B cell (primary cell): ENCODE data around the gene IZUMO1.

Experiments
- CTCF ChIP-seq: fragments of 200-600 bp; IDR thresholded peaks from one replicate; pipeline ENCODE4 v1.8.0; 2022; ENCODE audit warnings: antibody characterized with exemption, mild to moderate bottlenecking
- EZH2 ChIP-seq: IDR thresholded peaks from 2 replicates; pipeline ENCODE4 v1.6.1; 2012; ENCODE audit warnings: borderline replicate concordance, low read depth, mild to moderate bottlenecking, moderate library complexity, low read length; ENCODE audit not compliant: insufficient read depth, poor library complexity, severe bottlenecking

- TF ChIP-seq CTCF (no peak), EZH2 (no peak)
These were observed 7.1 kb downstream of the IZUMO1 start for GRCh38 chr19:48739404-48740163.
